NCI-H1694 (cell line): ENCODE data around the gene KLHL29.

ENCODE experiments used
- DNase-seq: peaks from one replicate; lab custom pipeline; 2025; lab: John Stamatoyannopoulos, UW

Gene KLHL29

DNA sequence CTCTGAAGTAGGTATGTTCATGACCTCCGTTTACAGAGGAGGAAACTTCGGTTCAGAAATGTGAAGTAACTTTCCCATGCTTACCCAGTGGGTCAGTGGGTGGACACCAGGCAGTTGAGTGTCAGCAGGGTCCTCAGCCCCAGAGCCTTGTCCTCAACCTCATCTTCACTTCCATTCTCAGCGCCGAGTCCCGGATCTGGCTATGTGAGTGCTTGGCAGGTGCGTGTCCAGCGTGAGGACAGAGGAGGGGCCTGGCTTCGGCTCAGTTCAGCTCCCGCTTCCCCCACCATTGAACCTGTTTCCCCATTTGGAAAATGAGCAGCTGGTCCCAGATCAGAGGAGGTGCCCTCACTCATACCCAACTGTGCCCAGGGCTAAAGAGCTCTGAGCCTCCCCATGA lies 274.3 kb downstream of the KLHL29 start:
- no peak for DNase-seq

DNA sequence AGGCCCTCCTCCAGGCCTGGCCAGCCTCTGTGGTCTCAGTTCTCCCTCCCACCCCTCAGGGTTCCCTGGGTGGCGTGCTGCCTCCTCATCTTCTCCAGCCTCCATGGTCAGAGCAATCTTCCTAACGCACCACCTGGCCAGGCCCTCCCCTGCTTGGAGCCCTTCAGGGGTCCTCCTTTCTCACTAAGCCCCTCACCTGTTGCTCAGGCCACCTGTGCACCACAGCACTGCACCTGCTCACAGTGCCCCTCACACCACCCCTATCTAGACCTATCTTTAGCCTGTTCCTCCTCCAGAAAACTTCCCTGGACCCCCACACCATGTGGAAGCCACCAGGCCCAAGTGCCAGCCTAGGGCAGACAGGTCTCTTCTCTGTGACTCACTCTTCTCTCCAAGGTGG lies 274.8 kb downstream of the KLHL29 start:
- no peak for DNase-seq

DNA sequence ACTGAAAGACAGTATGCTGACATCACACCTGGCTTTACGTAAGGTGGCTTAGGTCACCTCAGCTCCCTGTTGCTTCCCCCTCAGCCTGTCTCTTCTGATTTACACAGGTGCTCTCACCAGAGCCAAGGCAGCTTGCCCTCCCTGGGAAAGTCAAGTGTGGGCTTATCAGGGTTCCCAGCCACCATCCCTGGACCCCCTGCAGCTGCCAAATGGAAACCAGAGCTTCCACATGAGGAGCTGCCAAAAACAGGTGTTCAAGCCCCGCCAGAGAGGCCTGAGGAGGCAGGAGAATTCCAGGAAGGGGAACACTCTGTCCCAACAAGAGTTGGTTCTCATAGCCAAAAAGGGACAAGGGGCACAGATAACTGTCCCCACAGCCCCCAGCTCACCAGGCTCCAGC lies 275.3 kb downstream of the KLHL29 start:
- DNase-seq = no peak

DNA sequence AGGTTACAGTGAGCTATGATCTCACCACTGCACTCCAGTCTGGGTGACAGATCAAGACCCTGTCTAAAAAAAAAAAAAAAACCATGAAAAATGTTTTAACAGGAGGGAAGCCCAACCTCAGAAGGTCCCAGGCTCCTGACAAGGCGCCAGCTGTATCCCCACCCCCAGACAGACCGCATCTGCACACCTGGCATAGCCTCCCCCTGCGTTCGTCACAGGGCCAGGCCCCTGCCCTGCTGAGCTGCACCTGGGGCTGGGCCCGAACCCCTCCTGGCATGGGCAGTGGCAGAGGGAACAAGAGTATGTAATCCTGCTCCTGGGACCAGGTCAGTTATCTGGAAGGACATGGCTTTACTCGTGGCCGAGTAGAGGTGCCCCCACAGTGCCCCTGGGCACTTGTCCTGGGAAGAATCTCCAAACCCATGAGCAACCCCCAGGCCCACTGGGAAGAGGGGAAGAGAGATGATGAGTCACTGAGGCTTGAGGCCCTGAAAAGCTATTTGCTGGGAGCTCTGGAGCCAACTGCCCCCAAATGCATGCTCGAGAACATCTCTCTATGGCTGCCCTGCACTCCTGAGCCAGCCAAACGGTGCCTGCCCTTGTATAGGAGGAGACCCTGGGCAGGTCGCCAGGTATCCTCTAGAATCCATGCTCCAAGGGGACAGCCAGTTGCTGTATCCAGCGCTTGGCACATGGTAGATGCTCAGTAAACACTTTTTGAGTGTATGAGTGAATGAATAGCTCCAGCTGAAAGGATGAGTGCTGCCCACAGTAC lies 276.5 kb downstream of the KLHL29 start:
- no peak for DNase-seq

DNA sequence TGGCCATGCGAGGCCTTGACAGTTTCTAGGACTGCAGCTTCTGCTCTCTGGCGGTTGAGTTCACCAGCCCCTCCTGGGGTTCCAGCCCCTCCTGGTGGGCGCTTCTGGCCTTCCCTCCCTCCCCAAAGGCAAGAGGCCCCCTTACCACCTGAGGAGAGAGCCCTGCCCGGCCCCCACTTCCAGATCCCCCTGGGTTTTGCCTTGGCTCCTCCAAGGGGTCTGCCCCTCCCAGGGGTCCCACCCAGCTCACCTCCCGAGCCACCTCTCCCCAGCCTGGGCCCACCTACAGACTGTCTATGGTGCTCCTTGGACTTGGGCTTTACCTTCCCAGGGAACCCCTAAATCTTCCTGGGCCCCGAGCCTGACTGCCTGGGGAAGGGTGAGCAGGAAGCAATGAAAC lies 277.5 kb downstream of the KLHL29 start:
- no peak for DNase-seq

DNA sequence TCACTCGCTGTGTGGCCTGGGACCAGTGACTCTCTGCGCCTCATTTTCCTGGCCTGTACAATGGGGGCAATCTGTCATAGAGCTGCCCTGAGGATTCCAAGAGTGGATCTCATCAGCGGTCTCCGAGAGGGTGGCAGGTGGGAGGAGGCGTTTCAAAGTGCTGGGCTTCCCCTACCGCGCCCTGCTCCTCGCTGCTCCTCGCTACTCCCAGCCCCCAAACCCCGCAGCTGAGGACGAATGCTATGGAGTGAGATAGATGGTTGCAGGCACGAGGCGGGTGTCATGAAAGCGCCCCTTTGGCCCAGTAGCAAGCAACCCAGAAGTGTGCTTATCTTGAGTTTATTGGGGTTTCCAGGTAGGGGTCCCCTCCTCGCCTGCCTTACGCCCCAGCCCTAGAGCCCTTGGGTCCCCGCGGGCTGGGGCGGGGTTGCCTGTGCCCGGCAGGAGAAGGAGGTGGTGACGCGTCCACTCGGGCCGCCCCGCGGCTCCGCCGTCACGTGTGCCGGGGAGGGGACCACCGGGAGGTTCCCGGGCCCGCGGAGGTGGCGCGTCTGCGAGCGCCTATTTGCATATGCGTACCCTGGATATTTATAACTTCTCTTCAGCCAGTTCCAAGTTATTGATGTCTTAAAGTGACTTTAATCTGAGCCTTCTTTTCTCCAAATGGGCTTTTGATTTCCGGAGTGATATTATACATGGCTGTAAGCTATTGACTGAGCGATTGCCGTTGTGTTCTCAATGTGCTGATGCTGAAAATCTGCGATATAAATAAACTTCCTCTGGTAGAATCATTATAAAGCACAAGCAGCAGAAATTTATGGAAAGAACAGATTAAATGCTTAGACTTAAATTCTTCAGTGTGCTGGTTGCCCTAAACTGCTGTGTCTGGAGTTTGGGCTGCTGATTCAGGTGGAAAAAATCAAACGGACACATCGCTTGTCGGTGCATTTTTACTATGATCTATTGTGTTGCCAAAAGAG lies 278.3 kb downstream of the KLHL29 start:
- no peak for DNase-seq

DNA sequence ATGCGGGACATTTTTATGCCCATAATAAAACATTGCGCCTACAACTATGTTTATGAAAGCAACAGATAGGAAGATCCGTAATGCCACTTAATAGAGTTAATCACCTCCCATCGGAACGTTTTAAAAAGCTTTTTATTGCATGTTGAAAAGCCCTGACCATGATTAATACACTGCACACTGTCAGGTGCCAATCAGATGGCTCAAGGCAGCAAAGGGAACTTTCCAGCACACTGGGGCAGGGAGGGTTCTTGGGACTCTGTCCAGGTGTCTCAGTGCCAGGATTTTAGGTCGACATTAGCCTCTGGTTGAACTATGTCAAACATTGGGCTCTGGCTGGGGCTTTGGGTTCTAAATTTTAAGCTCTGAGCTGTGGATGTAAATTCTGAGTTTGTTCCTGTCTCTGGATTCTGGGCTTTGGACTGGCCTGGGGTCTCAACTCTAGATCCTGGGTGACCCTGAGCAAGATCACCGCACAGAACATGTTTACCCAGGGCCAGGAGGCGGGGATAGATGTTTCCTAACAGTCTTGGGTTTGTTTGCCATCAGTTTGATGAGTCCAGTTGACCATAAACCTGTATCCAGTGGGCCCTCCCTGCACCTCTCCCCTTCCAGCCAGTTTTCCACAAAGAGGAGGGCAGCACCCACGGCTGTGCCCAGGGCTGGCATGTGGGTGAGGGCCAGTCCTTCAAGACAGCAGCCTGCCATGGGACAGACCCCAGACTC lies 279.2 kb downstream of the KLHL29 start:
- no peak for DNase-seq

DNA sequence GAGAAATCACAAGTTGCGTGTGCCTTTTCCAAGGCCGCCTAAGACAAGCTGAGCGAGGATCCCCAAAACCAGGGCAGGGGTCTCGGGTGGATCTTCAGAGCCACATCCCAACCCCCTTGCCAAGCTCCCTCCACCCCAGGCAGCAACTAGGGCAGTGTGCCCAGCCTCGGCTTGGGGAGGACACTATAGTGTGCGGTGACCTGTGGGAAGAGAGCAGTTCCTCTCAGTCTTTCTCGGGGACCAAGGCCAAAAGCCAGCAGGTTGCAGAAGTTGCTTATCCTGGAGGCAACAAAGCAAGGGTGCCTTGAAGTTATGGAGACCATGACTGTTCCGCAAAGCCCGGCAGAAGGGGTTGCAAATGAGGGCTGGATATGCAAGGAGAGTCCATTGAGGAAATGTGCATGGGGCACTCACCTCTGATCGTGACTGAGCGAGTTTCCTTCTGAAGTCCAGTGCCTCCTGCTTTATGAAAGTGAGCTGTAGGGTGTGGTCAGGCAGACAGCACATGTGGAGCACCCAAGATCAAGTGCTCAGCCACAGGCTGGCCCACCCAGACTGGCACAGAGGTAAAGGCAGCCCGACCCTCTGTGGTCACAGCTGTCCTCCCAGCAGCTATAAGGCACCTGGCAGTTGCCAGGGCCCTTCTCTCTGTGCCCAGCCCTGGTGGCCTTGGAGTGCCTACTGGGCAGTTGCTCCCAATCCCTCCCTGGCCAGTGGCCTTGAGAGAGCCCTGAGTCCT lies 281.4 kb downstream of the KLHL29 start:
- DNase-seq = no peak

DNA sequence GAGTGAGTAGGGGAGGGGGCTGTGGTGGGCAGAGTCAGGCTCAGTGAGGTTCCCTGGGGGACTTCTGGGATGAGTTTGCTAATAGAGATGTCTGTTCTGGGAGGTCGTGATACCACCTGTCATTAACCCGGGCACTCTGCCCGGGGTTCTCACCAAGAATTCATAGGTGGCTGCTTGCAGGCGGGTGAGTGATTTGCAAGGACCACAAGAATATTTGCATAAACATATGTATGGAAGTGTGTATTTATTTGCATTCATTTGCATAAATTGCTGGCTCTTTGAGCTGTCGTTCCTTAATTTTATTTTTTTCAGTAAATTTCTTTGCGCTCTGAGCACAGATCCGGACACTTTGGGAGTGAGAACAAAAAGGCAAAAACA lies 282.0 kb downstream of the KLHL29 start:
- no peak for DNase-seq

DNA sequence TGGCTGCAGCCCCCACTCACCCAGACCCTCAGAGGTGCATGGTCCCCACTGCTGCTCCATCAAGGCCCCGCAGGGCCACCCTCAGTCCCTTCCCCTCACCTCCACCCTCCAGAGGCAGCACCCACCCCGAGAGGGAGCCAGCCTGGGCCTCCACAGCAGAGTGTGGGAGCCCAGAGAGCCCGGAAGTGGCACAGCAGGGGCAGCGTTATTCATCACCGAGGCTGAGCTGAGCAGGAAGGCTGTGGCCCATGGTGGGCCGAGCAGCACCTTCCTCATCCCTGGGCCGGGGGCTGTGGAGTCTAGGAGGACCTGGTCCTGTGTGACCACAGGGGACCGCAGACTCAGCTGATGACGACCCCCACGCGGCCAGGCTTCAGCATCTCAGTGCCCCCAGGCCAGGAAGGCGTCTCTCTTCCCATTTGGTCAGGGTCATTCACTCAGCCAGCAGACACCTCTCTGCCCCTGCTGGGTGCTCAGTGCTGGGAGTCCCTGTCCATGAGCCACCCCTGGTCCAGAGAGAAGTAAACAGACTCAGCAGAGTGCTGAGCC lies 283.9 kb downstream of the KLHL29 start:
- no peak for DNase-seq

DNA sequence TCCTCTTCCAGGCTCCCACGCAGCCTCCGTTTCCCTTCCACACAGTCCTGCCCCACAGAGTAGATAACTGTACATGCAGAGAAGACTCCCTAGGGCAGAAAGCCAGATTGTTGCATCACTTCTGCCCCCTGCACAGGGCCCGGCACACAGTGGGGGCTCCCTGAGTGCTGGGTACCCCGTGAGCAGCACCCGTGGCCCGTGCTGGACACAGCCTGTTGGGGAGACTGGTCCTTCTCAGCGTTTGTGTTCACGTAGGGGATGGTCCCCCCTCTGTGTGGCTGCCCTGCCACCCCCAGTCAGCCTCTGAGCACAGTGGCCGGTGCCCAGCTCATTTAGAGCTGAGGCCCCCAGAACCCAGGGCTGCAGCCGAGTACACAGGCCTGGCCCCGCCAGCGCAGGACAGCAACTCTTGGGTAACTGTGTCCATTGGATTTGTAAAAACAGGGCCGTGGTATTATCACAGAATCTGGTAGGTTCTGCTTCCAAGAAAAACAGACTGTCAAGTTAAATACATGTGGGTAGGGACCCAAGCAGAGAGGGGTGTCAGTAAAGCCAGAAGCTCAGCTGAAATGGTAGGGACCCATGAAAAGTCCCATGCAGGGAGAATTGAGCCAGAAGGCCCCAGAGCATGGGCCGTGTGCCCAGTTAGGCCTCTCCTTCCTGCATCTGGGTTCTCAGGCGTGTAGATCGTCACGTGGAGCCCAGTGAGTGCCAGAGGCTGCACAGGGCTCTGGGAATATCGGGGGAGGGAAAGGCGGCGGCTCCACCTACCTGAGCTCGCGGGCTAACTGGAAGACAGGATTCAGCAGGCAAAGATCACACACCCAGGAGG lies 284.6 kb downstream of the KLHL29 start:
- peak; percentile 94 for DNase-seq

DNA sequence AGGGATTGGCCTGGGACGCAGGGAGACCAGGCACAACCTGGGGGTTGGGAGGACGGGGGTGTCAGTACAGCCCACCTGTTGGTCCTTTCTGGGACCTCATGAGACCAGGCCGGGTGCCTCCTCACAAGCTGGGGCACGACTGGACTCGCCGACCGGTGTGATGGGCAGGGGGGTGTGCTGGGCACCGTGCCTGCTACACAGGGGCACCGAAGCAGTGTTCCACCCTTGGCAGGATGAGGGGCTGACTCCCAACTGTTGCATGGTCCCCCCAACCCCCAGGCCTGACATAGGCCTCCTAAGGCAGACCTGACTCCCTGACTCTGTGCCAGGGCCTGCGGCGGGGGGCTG lies 285.2 kb downstream of the KLHL29 start:
- DNase-seq = no peak

DNA sequence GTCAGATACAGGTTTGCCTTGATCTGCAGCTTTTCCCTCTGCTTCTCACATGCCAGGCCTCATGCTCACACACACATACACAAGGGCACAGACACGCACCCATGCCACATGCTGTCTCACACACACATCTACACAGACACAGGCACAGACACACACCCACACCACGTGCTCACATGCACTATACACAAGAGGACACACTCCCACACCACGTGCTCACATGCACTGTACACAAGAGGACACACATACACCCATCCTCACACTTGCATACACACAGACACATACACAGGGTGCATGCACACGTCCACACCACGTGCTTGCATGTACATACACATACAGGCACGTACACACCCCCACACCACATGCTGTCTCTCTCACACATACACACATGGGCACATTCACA lies 288.1 kb downstream of the KLHL29 start:
- DNase-seq = no peak

DNA sequence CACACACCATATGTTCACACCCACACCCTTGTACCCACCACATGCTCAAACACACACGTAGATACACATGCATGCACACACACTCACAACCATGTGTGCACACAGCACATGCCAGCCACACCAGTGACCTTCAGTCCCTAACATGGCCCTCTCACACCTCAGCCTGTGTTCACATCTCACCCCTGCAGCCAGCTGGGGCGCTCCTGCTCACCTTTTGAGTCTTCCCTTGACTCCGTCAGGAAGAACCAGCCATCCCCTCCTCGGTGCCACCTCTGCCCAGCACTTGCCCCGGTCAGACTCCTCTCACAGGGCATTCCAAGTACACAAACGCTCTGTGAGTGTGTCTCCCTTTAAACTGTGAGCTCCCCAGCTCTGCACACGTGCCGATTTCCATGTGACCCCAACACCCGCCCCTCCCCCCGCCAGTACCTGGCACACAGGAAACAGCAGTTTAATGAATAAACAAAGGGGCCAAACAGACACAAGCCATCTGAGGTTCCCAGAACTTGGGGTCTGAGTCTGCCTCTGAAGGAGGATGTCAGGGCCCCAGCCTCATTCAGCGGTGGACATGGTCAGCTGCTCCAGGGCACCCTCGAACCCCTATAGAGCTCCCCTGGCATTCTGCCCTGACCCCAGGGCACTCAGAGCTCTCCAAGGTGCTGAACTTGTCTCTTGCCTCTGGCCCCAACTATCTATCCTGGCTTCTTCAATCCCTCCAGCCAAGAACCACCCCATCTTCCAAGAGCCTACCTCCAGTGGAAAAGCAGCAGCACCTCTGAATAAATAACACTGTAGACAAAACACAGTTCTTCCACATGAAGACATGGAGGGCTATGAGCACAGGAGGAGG lies 289.1 kb downstream of the KLHL29 start:
- DNase-seq = no peak

DNA sequence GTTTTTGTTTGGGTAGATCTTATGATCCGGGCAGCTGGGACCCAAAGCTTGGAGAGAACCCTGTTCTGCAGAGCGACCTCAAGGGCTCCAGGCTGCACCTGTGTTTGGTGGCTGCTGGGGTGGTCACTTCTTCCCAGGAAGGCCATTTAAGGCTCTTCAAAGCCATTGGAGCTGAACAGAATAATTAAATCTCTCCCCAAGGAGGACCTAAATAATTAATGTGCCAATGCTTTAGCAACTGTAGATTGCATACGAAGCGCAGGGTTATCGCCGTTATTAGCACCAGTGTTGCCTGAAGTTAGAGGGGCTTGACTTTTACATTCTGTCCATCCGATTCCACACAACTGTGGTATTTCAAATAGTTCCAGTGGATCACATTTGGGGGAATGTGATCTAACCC lies 290.5 kb downstream of the KLHL29 start:
- DNase-seq = no peak

DNA sequence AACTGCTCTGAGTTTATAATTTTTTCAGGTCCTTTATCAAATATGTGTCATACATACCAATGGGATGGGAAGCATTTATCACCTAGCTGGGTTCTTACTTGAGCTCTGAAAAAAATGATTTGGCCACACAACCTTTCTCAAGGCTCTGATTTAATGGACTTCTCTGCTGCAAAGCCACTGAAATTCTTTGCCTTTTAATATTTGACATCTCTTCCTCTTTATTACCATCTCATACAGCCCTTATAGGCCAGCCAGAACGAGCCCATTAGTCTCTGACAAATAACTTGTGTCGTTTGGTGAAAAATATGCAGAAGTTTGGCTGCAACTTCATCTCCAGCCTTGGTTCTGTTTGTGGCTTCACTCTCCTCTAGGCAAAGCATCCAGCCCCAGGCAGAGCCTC lies 292.9 kb downstream of the KLHL29 start:
- DNase-seq = no peak

DNA sequence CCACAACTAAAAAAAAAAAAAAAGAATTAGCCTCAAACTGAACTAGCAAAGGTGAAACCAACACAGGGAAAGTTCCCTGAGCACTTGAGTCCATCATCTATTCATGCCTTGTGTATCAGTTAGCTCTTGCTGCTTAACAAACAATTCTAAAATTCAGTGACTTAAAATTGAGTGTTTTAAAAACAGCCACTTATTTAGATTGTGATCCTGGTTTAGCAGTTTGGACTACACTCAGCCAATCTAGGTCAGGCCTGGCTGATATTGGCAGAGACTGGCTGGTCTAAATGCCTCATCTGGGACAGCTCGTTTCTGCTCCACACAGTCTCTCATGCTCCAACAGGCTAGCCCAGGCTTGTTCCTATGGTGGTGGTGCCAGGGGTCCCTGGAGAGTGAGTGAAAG lies 294.1 kb downstream of the KLHL29 start:
- DNase-seq = no peak

DNA sequence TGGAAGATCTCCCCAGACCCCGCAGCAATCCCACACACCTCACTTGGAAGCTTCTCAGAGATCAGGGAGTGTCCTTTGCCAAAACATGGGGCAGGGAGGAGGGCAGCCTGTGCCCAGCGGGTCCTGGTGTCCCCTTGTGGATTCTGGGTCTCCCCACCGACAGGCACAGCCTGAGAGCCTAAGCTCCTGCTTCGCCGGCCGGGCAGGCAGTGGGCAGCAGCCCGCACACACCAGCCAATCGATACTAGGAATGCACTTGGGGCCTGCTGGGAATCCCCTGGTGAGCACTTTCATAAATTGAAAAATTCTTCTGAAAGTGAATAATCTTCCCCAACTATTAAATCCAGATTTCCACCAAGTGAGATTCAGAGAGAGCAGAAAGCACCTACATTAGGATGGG lies 296.0 kb downstream of the KLHL29 start:
- DNase-seq = no peak

DNA sequence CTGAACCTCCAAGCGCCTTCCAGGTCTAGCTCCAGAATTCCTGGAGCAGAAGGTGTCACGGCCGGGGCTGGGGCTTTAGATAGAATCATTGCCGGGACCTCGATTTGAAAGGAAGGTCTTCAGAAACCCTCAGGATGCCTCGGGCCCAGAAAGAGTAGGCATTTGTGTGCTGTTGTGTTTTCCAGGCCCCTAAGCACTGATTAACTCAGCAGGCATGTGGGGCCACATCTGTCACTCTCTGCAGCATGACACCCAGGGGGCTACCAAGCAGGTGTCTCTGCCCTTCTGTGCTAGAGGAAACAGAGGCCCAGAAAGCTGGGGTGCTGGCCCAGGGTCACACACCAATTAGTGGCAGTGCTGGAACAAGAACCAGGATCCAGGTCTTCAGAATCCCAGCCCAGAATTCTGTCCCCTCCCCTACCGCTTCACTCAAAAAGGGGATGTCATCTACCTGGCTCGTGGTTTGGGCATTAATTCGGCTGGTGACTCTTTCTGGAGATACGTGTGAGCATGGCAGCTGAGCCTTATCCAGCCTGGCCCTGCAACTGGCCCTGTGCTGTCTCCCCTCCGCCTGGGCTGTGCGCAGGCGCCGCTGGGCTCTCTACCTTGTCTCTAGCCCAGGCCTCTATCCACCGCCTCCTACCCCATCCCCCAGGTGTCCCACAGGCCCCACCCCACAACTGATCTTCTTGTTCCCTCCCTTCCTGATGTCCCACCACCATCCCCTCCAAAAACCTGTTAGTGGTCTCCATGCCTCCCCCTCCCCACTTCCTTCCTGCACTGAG lies 296.6 kb downstream of the KLHL29 start:
- peak; percentile 60 for DNase-seq
